K562 (cell line): ENCODE measurements around the gene LMO7. TPM values are rescaled to one million over a fixed set of nuclear protein-coding genes. Genes with fewer than 3 reads are reported as not detected.

Experiments used
- ATAC-seq: fragments of 200-7000 bp; cut with Tn5 transposase; 3 replicates; pipeline ENCODE4 v1.9.1; 2020; ENCODE audit warnings: moderate library complexity
- BruUV-seq: library from RNA; stranded (reverse); fragments of 400-500 nt; replicated peaks from 2 replicates; lab custom pipeline; 2021; lab: Mats Ljungman, UMichigan
- CTCF ChIA-PET: fragments of 300-600 bp; formaldehyde crosslinking; extraction: SDS; loops from one replicate; lab custom pipeline; 2021; ENCODE audit warnings: low intra/inter-chr PET ratio; lab: Yijun Ruan, JAX
- POLR2A ChIA-PET: fragments of 300-600, 350-650 bp; sonication (Branson Sonifier 250); formaldehyde crosslinking; extraction: SDS; loops from one replicate; lab custom pipeline; 2021; ENCODE audit warnings: antibody characterized with exemption, inconsistent platforms; lab: Yijun Ruan, JAX
- DNase-seq, 4 experiments: peaks; one replicate each; pipeline versions ENCODE4 v3.0.0 to v3.0.0-alpha.2; 2011 to 2018; ENCODE audit warnings: low spot score in 3 of 4, mixed read lengths in 3 of 4; ENCODE audit errors: extremely low read depth in 1 of 4
- FAIRE-seq: peaks from 2 replicates; lab custom pipeline; 2011; peaks lifted over from hg19 to GRCh38; lab: Jason Lieb, UNC
- H2AFZ ChIP-seq: 2 replicates; pipeline ENCODE4 v1.6.0; 2011; ENCODE audit warnings: low read depth, low read length, control low read depth, inconsistent platforms
- H3K27ac ChIP-seq: fragments of 200-600 bp; 3 replicates; pipeline ENCODE4 v1.8.0; 2011; ENCODE audit warnings: low read depth, mild to moderate bottlenecking, control low read depth, inconsistent platforms, low read length, moderate library complexity, mixed read lengths; ENCODE audit errors: extremely low read depth
- H3K27me3 ChIP-seq, 2 experiments: fragments of 300-600 bp in 1 of 2; 2 replicates in 1 of 2; 3 replicates in 1 of 2; pipeline versions ENCODE4 v1.6.0 to v1.8.0; 2011; ENCODE audit warnings: inconsistent platforms in 2 of 2, low read length in 2 of 2, mild to moderate bottlenecking in 1 of 2, mixed read lengths in 1 of 2, moderate library complexity in 1 of 2; ENCODE audit not compliant: control insufficient read depth in 2 of 2, insufficient read depth in 2 of 2
- H3K36me3 ChIP-seq: fragments of 300-600 bp; 3 replicates; pipeline ENCODE4 v1.8.0; 2011; ENCODE audit warnings: mild to moderate bottlenecking, low read length, inconsistent platforms; ENCODE audit not compliant: control insufficient read depth, insufficient read depth
- H3K4me1 ChIP-seq, 2 experiments: fragments of 200-600 bp in 1 of 2; replicated peaks in 1 of 2; 2 replicates in 1 of 2; 3 replicates in 1 of 2; pipeline versions ENCODE4 v1.5.1 to v1.8.0; 2011; ENCODE audit warnings: inconsistent platforms in 2 of 2, low read length in 2 of 2, mild to moderate bottlenecking in 1 of 2, mixed read lengths in 1 of 2, moderate library complexity in 1 of 2; ENCODE audit not compliant: control insufficient read depth in 2 of 2, insufficient read depth in 2 of 2
- H3K4me2 ChIP-seq: 2 replicates; pipeline ENCODE4 v1.6.1; 2011; ENCODE audit warnings: low read length, control low read depth, inconsistent platforms, mixed read lengths; ENCODE audit not compliant: insufficient read depth
- H3K4me3 ChIP-seq: fragments of 200-600 bp; sonication (generic), shearing (Covaris generic); 2 replicates; pipeline ENCODE4 v1.5.1; 2016; ENCODE audit warnings: control low read depth, inconsistent platforms
- H3K79me2 ChIP-seq: fragments of 200-600 bp; 3 replicates; pipeline ENCODE4 v1.8.0; 2011; ENCODE audit warnings: low read length, inconsistent platforms; ENCODE audit not compliant: control insufficient read depth, insufficient read depth
- H3K9ac ChIP-seq, 2 experiments: 2 replicates each; pipeline versions ENCODE4 v1.6.0 to v1.6.1; 2011; ENCODE audit warnings: low read depth in 2 of 2, low read length in 2 of 2, control low read depth in 1 of 2, inconsistent platforms in 1 of 2, mild to moderate bottlenecking in 1 of 2, mixed read lengths in 1 of 2; ENCODE audit not compliant: insufficient read depth in 1 of 2
- H3K9me1 ChIP-seq: one replicate; pipeline ENCODE4 v1.6.0; 2011; ENCODE audit warnings: inconsistent platforms, mild to moderate bottlenecking, low read length, moderate library complexity; ENCODE audit not compliant: control insufficient read depth, insufficient read depth
- H3K9me3 ChIP-seq: replicated peaks from 2 replicates; pipeline ENCODE4 v1.5.1; 2011; ENCODE audit warnings: low read depth, low read length, inconsistent platforms; ENCODE audit not compliant: control insufficient read depth, insufficient read depth
- H4K20me1 ChIP-seq: replicated peaks from 2 replicates; pipeline ENCODE4 v1.6.1; 2011; ENCODE audit warnings: low read length, inconsistent platforms, mixed read lengths; ENCODE audit not compliant: control insufficient read depth, insufficient read depth
- BRCA1 ChIP-seq, 2 experiments: fragments of 450-650 bp in 1 of 2; sonication (generic) in 1 of 2; formaldehyde crosslinking in 1 of 2; IDR thresholded peaks; 2 replicates each; pipeline versions ENCODE4 v1.5.0 to v1.6.1; 2017 to 2020; ENCODE audit warnings: mild to moderate bottlenecking in 1 of 2, missing genetic modification reagents in 1 of 2
- GABPA ChIP-seq: fragments of 200-800 bp; sonication (Bioruptor generic); conservative IDR thresholded peaks from 2 replicates; pipeline ENCODE4 v1.6.1; 2016; ENCODE audit warnings: low read depth, missing genetic modification characterization, missing compliant biosample characterization
- HDAC2 ChIP-seq: fragments of 450-650 bp; IDR thresholded peaks from 2 replicates; pipeline ENCODE4 v1.6.1; 2016; ENCODE audit warnings: mild to moderate bottlenecking
- HSF4 ChIP-seq: fragments of 250-450 bp; sonication (Bioruptor Pico); IDR thresholded peaks from 2 replicates; pipeline ENCODE4 v2.1.2; 2022; ENCODE audit warnings: mild to moderate bottlenecking, moderate library complexity, borderline replicate concordance
- MAFF ChIP-seq: IDR thresholded peaks from 2 replicates; pipeline ENCODE4 v1.6.1; 2012; ENCODE audit warnings: low read length, improper control_type of control experiment
- MTF1 ChIP-seq: fragments of 250-450 bp; sonication (Bioruptor Pico); IDR thresholded peaks from 2 replicates; pipeline ENCODE4 v1.9.0; 2021; ENCODE audit warnings: moderate library complexity, mild to moderate bottlenecking, inconsistent platforms, borderline replicate concordance
- ZNF431 ChIP-seq: sonication (generic); formaldehyde crosslinking; IDR thresholded peaks from 2 replicates; pipeline ENCODE4 v1.8.0; 2022; ENCODE audit warnings: mild to moderate bottlenecking, missing genetic modification reagents
- whole genome bisulfite sequencing: fragments of 100-300 bp; shearing (Covaris generic); methylation state at CpG from one replicate; pipeline ENCODE4 v1.1.6; 2016; ENCODE audit warnings: low coverage, mixed read lengths; ENCODE audit not compliant: insufficient coverage; ENCODE audit errors: missing lambda C conversion rate; 5-methylcytosine and 5-hydroxymethylcytosine counted together
- in situ Hi-C: fragments of 300-500 bp; cut with MboI; formaldehyde crosslinking; loops from 4 replicates; pipeline ENCODE4 v1.15.0; 2018; ENCODE audit warnings: inconsistent platforms, mixed read lengths
- intact Hi-C: fragments of 100-400 bp; cut with micrococcal nuclease; formaldehyde crosslinking; loops from 2 replicates; pipeline ENCODE4 v1.14.2; 2022
- polyA plus RNA-seq, 8 experiments: library from polyadenylated mRNA; depleted of rRNA in 4 of 8; stranded (reverse) in 5 of 8; unstranded in 3 of 8; fragments of >200 nt; fragmentation: Nextera tagmentation in 2 of 8; fragmentation: Illumina TruSeq in 1 of 8; extraction: Ambion mirVana in 2 of 8; extraction: Trizol in 1 of 8; gene quantifications; 2 replicates each; pipeline versions ENCODE4 v1.2.1 to v1.2.3, GENCODE V29; 2011 to 2014; ENCODE audit warnings: inconsistent platforms in 1 of 8, missing spikeins in 1 of 8
- total RNA-seq, 7 experiments: library from RNA; depleted of rRNA in 6 of 7; stranded (reverse); fragments of >200 nt in 6 of 7; fragmentation: Illumina TruSeq in 2 of 7; extraction: Trizol in 2 of 7; gene quantifications; 2 replicates each; pipeline versions ENCODE4 v1.2.1 to v1.2.3, GENCODE V29; 2011 to 2021; ENCODE audit warnings: low replicate concordance in 1 of 7
- TF ChIP-seq, protein P1 (sequence below): fragments of 450-650 bp; IDR thresholded peaks from 2 replicates; pipeline ENCODE4 v1.6.1; 2017; ENCODE audit warnings: mild to moderate bottlenecking, moderate library complexity

The LMO7 gene
- total and polyA plus RNA-seq, 9 of the 15 experiments (the other 6 are each of a cell fraction or from before 2014, with no cell fraction given): 0.42 to 4.3 (median 1.7) TPM

- FAIRE-seq: no peak
- BruUV-seq: no TSS peak
- Histone ChIP-seq H3K27ac (no peak overlapping the region), H4K20me1 (no peaks in the 10 kb centered on the region), H3K4me1 (no peaks in the 10 kb centered on the region), H3K4me3 (no peak overlapping the region), H3K9me3 (no peaks in the 10 kb centered on the region), H3K27me3 (no peaks in the 10 kb centered on the region), H3K9me1 (no peaks in the 10 kb centered on the region), H3K36me3 (no peaks in the 10 kb centered on the region), H3K4me2 (no peak overlapping the region), H2AFZ (0 out of 2 replicates have a peak overlapping the region, but pooled peaks have one; percentile 44), H3K79me2 (no peaks in the 10 kb centered on the region), H3K9ac (no peak overlapping the region)
- no peak for DNase-seq
- 0% methylated on average over 2 of the region's 3 CpGs for WGBS
- TF ChIP-seq MAFF (no peak), ZNF431 (CRISPR knock-in tag) (no peak), BRCA1 (IDR thresholded peaks at IDR 0.05) (no peak), BRCA1 (CRISPR knock-in tag; IDR thresholded peaks at IDR 0.05) (no peak), GABPA (no peak), HSF4 (CRISPR knock-in tag) (no peak), MTF1 (no peak), HDAC2 (no peak)
- TF ChIP-seq, protein P1, sequence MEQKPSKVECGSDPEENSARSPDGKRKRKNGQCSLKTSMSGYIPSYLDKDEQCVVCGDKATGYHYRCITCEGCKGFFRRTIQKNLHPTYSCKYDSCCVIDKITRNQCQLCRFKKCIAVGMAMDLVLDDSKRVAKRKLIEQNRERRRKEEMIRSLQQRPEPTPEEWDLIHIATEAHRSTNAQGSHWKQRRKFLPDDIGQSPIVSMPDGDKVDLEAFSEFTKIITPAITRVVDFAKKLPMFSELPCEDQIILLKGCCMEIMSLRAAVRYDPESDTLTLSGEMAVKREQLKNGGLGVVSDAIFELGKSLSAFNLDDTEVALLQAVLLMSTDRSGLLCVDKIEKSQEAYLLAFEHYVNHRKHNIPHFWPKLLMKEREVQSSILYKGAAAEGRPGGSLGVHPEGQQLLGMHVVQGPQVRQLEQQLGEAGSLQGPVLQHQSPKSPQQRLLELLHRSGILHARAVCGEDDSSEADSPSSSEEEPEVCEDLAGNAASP: no peak
- ChIA-PET CTCF (no interaction called here), POLR2A (interaction anchor here (0.7 kb wide), 1 partner anchor 819 kb away, joined by 3 read pairs; no protein-coding TSS in a partner anchor)
- in situ Hi-C loops: loop anchor here (25.0 kb wide), 1 partner anchor 1039 kb away; no protein-coding TSS in a partner anchor
- intact Hi-C loops: loop anchor here (10.0 kb wide), 2 partner anchors 292 to 1112 kb away; no protein-coding TSS in a partner anchor
- no peak for ATAC-seq
Measured at GRCh38 chr13:75872980-75873379, 236.8 kb downstream of the LMO7 start.
